HG03457 (cell line): ENCODE data around the gene IRAK1.

Source experiments
- ATAC-seq: cut with Tn5 transposase; IDR thresholded peaks from one replicate; pipeline ENCODE4 v1.9.1; 2021; ENCODE audit warnings: moderate number of reproducible peaks; ENCODE audit not compliant: unreplicated experiment

IRAK1 gene

GRCh38 chrX:154020536-154021115, 924 bp upstream of the IRAK1 start:
- ATAC-seq, result no peak

DNA sequence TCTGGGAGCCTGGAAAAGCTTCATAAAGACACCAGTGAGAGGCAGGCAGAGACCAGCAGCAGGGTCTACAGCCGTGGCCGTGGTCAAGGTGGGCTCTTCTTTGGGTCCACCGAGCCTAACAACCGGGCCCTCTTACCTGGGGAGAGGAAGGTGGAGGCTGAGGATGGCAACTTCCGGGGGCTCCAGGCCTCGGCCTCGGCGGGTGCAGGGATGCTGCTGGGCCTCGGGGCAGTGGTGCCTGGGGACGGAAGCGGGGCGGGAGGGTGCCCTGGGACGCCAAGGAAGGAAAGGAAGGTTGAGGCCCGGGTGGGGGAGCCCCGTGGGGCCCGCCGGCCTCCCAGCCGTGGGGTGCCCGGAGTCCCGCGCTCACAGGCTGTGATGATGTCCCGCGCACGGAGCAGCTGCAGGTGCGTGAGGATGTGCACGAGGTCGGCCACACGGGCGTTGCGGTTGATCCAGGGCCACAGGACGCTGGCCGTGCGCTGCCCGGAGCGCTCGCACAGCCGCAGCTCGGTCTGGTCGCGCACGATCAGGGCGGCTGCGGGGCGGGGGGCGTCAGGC, 561 bp downstream of the IRAK1 start:
- no peak for ATAC-seq

GRCh38 chrX:154018518-154019060, 1.1 kb downstream of the IRAK1 start:
- ATAC-seq, result no peak

- no peak for ATAC-seq
Observed at GRCh38 chrX:154017766-154018517, 1.8 kb downstream of the IRAK1 start.

DNA sequence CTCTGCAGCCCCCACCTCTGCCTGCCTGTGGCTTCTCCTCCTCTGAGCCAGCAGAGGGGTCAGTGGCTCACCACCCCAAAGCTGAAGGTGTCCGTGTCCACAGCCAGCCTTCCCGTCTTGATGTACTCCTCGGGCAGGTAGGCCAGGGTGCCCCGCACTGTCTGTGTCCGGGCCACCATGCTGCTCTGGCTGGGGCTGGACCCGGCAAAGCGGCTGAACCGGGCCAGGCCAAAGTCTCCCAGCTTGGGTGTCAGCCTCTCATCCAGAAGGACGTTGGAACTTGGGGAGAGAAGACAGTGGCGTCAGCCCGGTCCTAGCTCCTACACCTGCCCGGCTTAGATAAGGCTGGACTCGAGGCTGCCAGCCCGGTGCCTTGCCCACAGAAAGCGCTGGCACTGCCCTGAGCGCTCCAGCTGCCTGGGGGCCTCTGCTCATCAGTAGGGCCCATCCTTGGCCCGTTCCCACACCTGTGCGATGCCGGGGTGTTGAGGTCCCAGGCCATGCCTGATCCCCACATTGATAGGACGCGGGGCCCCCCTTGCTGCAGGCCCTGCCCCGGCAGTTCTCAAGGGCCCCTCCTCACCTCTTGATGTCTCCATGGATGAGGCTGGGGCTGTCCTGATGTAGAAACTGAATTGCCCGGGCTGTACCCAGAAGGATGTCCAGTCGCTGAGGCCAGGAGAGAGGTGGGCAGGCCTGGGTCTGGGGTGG, 3.2 kb downstream of the IRAK1 start:
- ATAC-seq, result no peak

DNA sequence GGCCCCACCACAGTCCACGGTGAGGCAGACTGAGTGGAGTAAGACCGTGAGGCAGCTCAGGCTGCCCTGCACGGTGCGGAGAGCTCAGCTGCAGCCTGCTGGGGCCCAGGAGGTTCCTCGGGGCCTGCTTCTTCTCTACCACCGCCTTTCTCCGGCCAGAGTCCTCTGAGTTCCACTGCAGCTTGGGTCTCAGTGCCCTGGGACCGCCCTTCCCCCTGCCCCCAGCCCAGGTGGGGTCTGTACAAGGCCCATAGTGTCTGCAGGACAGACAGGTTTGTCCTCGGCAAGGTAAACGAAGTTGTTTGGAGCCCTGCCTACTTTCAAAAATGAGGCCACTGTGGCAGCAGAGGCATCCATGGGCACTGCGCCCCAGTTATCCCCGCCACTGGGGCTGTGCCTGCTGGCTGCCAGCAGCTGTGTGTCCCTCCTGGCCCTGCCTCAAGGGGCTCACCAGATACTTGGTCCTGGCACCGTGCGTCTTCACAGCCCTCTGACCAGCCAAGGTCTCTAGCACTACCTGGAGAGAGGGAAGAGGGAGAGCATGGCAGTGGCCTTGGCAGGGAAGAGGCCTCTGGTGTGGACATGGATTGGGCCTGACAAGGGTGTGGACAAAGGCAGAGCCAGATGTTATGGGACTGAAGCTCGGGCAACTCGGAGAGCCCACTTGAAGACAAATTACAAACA, 4.0 kb downstream of the IRAK1 start:
- ATAC-seq, result no peak

DNA sequence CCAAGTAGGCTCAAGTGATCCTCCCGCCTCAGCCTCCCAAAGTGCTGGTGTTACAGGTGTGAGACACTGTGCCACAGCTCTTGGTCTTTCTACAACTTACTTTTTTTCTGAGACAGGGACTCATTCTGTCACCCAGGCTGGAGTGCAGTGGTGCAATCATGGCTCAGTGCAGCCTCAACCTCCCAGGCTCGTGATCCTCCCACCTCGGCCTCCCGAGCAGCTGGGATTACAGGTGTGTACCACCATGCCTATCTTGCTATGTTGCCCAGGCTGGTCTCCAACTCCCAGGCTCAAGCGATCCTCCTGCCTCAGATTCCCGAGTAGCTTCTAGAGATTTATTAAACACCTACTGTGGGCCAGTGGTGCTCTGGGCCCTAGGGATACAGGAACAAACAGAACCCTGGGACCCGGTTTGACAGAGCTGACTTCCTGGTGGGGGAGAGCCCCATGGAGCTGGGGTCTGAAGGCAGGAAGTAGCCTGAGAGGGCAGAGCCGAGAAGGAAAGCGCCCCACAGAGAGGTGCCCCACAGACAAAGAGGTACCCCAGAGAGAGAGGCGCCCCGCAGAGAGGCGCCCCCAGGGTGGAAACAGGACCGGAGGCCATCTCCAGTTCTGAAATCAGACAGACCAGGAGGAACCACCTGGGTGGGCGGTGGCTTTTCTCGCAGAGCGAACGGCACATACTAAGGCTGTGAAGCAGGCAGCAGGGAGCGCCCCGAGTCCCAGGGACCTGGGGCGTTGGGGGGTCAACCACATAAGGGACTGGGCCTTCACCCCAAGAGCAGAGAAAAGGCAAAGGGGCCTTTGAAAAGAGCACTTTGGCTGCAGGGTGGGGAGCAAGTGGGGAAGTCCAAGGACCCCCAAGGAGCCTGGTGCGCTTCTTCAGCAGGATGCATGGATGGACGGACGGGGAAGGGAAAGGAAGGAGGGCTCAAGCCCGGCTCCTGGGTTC, 5.0 kb downstream of the IRAK1 start:
- no peak for ATAC-seq

DNA sequence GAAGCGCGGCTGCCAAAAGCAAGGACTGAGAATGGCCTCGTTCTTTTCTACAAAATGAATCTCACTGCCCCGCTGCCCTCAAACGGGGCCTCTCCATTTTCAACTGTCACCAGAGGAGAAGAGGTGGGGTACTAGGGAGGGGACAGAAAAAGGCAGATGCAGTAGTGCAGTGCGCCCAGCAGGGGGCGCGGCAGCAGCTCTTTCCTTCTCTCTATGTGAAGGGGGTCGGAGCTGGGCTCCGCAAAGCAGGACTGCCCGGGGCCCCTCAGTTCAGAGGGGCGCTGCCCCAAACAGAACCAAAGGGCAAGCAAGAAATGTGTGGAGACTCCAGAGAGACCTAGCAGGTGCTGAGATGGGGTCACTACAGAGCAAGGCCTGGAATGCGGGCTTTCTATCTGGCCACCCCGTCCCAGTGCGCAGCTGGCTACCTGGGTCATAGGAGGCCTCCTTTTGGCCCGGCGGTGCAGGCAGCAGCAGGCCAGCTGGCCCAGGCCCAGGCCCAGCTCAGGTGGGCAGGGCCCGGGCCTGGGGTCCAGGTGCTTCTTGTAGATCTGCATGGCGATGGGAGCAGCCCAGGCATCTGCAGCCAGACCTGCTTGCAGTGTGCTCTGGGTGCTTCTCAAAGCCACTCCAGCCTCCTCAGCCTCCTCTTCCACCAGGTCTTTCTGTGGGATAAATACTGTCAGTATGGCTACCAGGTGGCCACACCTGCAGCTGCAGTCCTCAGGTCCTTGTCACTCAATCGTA, 5.9 kb downstream of the IRAK1 start:
- ATAC-seq, result no peak

- no peak for ATAC-seq
Observed at GRCh38 chrX:154013001-154013421, 6.7 kb downstream of the IRAK1 start.

DNA sequence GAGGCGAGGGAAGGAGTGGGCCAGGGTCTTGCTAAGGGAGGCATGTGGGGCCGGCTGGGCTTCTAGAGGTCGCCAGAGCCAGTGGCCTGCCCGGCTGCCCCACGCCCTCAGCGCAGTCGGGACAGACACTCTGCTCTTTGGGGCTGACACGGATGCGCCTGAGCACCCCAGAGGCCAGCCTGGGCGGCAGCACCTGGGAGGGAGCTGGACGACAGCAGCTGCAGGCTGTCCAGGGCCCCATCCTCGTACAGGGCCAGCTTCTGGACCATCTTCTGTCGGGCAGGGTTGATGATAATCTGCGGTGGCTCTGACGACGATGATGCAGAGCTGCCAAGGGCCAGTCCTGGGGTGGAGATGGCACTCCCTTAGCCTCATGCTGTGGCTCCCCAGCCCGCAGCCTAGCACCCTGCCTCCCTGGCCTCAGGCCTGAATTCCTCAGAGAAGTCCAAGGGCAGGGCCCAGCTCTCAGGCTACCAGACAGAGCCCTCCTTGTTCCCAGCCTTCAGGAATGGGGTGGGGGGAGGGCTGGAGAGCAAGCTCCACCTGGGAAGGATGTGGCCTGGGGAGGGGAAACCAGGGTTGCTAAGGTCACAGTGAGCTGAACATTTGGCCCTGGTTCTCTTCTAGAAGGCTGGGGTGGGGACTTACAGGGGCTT, 7.2 kb downstream of the IRAK1 start:
- ATAC-seq, result no peak

DNA sequence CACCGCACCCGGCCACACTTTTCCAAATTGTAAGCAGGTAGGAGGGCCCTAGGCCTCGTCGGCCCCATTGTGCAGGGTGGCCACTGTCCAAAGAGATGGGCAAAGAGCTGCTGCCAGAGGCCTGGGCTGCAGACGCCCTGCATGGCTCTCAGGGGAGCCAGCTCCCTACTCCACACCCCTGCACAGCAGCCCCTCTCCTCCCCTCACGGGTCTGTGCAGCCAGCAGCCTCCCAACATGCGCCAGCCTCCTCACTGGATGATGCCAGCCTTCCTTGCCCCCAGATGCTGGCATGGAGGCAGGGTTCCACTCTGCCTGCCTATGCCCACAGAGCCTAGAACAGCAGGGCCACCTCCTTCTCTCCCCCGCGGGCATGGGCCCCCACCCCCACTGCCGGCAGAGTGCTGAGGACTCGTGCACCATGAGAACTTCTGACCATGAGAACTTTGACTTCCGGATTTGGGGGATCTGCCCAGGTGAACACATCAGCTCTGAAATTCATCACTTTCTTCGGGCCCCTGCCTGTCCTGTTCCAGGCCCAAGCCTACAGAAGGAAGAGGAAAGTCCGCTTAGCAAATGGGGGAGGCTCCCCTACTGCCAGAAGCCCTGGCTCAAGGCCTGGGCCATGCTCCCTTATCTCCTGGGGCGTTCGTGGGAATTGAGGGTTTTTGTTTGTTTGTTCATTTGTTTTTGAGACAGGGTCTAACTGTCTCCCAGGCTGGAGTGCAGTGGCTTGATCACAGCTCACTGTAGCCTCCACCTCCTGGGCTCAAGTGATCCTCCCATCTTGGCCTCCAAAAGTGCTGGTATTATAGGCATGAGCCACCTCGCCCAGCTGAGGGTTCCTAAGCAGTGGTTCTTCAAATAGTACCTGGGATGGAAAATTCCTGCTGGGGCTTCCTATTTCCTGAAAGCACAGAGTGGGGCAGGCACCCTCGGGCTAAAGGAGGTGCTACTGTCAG, 8.0 kb downstream of the IRAK1 start:
- no peak for ATAC-seq

DNA sequence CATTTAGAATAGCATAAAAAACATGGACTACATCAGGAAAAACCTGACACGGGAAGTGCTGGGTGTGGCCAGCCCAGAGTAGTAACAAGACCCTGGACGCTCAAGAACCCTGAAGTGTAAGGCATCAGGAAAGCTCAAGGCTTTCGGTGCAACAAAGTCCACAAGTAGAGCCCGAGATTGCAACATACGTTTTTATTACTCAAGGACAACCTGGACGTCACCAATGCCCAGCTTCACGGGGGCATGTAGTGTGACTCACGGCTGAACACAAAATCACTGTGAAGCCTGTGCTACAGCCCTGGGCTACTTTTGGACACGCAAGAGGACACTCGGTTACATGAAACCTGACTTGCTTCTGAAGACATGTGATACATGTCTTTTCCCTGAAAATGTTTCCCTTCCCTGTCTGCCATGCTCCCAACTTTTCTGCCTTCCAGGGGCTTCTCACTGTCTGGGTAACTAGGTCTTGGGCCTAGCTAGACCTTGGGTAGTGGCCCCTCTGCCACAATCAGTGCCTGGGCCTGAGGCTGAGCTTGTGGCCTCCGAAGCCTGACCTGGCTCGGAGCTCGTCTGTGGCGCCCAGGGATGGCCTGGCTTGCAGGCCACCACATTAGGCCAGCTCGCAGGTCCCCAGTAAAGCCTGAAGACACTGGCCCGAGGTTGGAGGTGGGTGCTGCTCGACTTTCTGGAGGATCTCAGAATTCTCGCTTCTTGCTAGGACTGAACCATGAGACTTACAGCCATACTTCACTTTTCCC, 9.2 kb downstream of the IRAK1 start:
- ATAC-seq, result no peak

DNA sequence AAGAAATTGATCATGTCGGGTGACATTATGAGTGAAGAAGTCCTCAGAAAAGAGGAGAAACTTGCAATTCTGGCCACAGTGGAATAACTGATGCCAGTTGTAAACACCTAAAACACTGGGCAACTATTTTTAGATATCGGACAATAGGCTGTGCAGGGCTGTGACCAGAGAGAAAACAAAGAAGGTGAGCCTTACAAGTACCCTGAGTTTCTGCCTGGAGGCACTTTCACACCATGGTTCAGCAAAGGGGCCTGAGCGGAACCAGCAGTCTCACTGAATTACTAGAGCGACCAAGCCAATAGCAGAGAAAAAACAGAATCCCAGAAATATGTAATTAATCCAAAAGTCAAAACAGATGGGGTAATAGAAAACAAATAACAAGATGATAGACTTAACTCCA, 11.2 kb downstream of the IRAK1 start:
- no peak for ATAC-seq

- no peak for ATAC-seq
Observed at GRCh38 chrX:154006947-154007346, 12.8 kb downstream of the IRAK1 start.

DNA sequence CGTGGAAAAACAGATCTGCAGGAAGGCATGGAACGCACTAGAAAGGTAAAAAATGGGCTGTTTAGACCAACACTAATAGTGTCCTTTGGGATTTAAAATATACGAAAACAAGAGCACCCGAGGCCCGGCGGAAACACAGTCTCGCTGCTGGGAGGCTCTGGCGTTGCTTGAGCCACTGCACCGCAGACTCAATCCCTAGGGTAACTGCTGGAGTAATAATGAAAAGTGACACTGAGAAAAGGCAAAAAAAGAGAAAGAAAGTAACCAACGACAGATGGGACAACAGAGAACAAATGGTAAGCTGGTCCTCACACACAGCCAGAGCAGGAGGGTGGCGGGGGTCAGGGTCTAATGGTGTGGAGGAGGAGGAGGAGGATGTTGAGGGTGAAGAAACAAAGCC, 15.4 kb downstream of the IRAK1 start:
- no peak for ATAC-seq

GRCh38 chrX:154002215-154002719, 17.4 kb downstream of the IRAK1 start:
- ATAC-seq, result no peak

GRCh38 chrX:154000051-154000450, 19.7 kb downstream of the IRAK1 start:
- ATAC-seq, result no peak
